HCT116 (cell line): ENCODE data around the gene QRICH2. TPM values are rescaled to one million over a fixed set of nuclear protein-coding genes. Genes with fewer than 3 reads are reported as not detected.
A peak's percentile ranks its signal among the peaks of the same experiment; 100 is the strongest.
"Not testable (repeated sequence)": the region's sequence is repeated elsewhere in the genome, so short reads cannot be mapped to it uniquely, and the experiment has no call there.

Source experiments
- ATAC-seq: fragments of 200-7000 bp; cut with Tn5 transposase; 2 replicates; pipeline ENCODE4 v1.9.1; 2020; ENCODE audit warnings: mild to moderate bottlenecking, moderate library complexity
- BruUV-seq: library from RNA; stranded (reverse); fragments of 400-500 nt; replicated peaks from 2 replicates; lab custom pipeline; 2021; lab: Mats Ljungman, UMichigan
- CTCF ChIA-PET: fragments of 300-600 bp; sonication (Branson Sonifier 250); formaldehyde crosslinking; loops from one replicate; lab custom pipeline; 2021; ENCODE audit warnings: antibody characterized with exemption; lab: Charles Lee
- POLR2A ChIA-PET: fragments of 300-600, 350-600 bp; sonication (Branson Sonifier 250); formaldehyde crosslinking; loops from one replicate; lab custom pipeline; 2021; ENCODE audit warnings: antibody characterized with exemption; lab: Charles Lee
- RAD21 ChIA-PET, 2 experiments: fragments of 300-600 bp; sonication (Branson Sonifier 250); formaldehyde crosslinking; loops; one replicate each; lab custom pipeline; 2023; ENCODE audit warnings: low total read pairs in 2 of 2; ENCODE audit not compliant: uncharacterized antibody in 2 of 2, unreplicated experiment in 2 of 2, low non-redundant PET in 1 of 2; lab: Charles Lee
- DNase-seq: peaks from one replicate; pipeline ENCODE4 v3.0.0-alpha.2; 2010; ENCODE audit warnings: low read depth, low spot score
- H2AFZ ChIP-seq: fragments of 200-600 bp; shearing (Covaris generic), sonication (generic); 2 replicates; pipeline ENCODE4 v1.6.1; 2017; ENCODE audit warnings: low read depth, mixed run types, mixed read lengths, antibody characterized with exemption, low read length; ENCODE audit not compliant: poor library complexity, severe bottlenecking
- H3K27ac ChIP-seq: 2 replicates; pipeline ENCODE4 v1.5.1; 2012; ENCODE audit warnings: low read depth, low read length
- H3K27me3 ChIP-seq: fragments of 200-600 bp; sonication (generic); 2 replicates; pipeline ENCODE4 v1.6.1; 2016; ENCODE audit warnings: mixed run types, low read length, mixed read lengths; ENCODE audit not compliant: insufficient read depth
- H3K36me3 ChIP-seq, 2 experiments: fragments of 200-500 bp in 1 of 2; fragments of 200-600 bp in 1 of 2; sonication (Bioruptor generic) in 1 of 2; sonication (generic) in 1 of 2; 2 replicates each; pipeline versions ENCODE4 v1.5.1 to v1.6.1; 2014 to 2016; ENCODE audit warnings: low read length in 2 of 2, inconsistent platforms in 1 of 2, mixed read lengths in 1 of 2, mixed run types in 1 of 2; ENCODE audit not compliant: insufficient read depth in 2 of 2, control insufficient read depth in 1 of 2
- H3K4me1 ChIP-seq, 2 experiments: fragments of 200-600 bp in 1 of 2; sonication (generic) in 1 of 2; 2 replicates each; pipeline versions ENCODE4 v1.5.1 to v1.6.1; 2012 to 2017; ENCODE audit warnings: low read length in 2 of 2, inconsistent platforms in 1 of 2, mild to moderate bottlenecking in 1 of 2, mixed read lengths in 1 of 2, mixed run types in 1 of 2, moderate library complexity in 1 of 2; ENCODE audit not compliant: insufficient read depth in 2 of 2, control insufficient read depth in 1 of 2
- H3K4me2 ChIP-seq: fragments of 200-600 bp; sonication (generic); 2 replicates; pipeline ENCODE4 v1.6.1; 2017; ENCODE audit warnings: mixed run types, low read length, mixed read lengths
- H3K4me3 ChIP-seq, 2 experiments: fragments of 200-600 bp in 1 of 2; sonication (generic) in 1 of 2; replicated peaks in 1 of 2; 2 replicates each; pipeline ENCODE4 v1.5.1; 2011 to 2016; ENCODE audit warnings: low read length in 2 of 2, control low read depth in 1 of 2, low read depth in 1 of 2, mild to moderate bottlenecking in 1 of 2, mixed read lengths in 1 of 2, mixed run types in 1 of 2
- H3K79me2 ChIP-seq: fragments of 200-600 bp; sonication (generic); 2 replicates; pipeline ENCODE4 v1.6.1; 2017; ENCODE audit warnings: mild to moderate bottlenecking, mixed run types, low read length, moderate library complexity, mixed read lengths; ENCODE audit not compliant: insufficient read depth
- H3K9ac ChIP-seq: fragments of 200-600 bp; sonication (generic); 2 replicates; pipeline ENCODE4 v1.6.1; 2016; ENCODE audit warnings: low read length, mixed read lengths
- H3K9me2 ChIP-seq: fragments of 200-600 bp; sonication (generic), shearing (Covaris generic); 2 replicates; pipeline ENCODE4 v1.6.1; 2017; ENCODE audit warnings: mixed run types, mild to moderate bottlenecking, moderate library complexity; ENCODE audit not compliant: insufficient read depth
- H3K9me3 ChIP-seq, 2 experiments: fragments of 200-500 bp in 1 of 2; fragments of 200-600 bp in 1 of 2; sonication (Bioruptor generic) in 1 of 2; sonication (generic) in 1 of 2; 2 replicates each; pipeline ENCODE4 v1.6.1; 2014 to 2017; ENCODE audit warnings: low read length in 2 of 2, mixed read lengths in 2 of 2, inconsistent platforms in 1 of 2, low read depth in 1 of 2, mild to moderate bottlenecking in 1 of 2, mixed run types in 1 of 2, moderate library complexity in 1 of 2; ENCODE audit not compliant: control insufficient read depth in 1 of 2, insufficient read depth in 1 of 2
- H4K20me1 ChIP-seq: fragments of 200-600 bp; sonication (generic), shearing (Covaris generic); 2 replicates; pipeline ENCODE4 v1.6.1; 2017; ENCODE audit warnings: mixed run types, mild to moderate bottlenecking, moderate library complexity; ENCODE audit not compliant: insufficient read depth
- POLR2AphosphoS5 ChIP-seq: IDR thresholded peaks from 2 replicates; pipeline ENCODE4 v1.6.1; 2011; ENCODE audit warnings: mild to moderate bottlenecking, low read depth, low read length, moderate library complexity
- intact Hi-C: fragments of 100-400 bp; cut with micrococcal nuclease; formaldehyde crosslinking; loops from 2 replicates; pipeline ENCODE4 v1.10.0; 2022
- total RNA-seq: library from RNA; stranded (reverse); gene quantifications from one replicate; pipeline ENCODE4 v1.2.1, GENCODE V29; 2021; ENCODE audit not compliant: unreplicated experiment

Gene QRICH2
- total RNA-seq, 1 experiment from 2014 or later, result 4.9 TPM

- Histone ChIP-seq H3K36me3 (peaks cover 3 to 21% of the 10 kb centered on the region in 2 experiments; a peak in 2 of 4 replicates), H3K79me2 (peaks cover 24% of the 10 kb centered on the region), H3K4me1 (peaks cover 23 to 36% of the 10 kb centered on the region in 2 experiments)
- H3K27me3 ChIP-seq, H3K9me3 ChIP-seq, H3K27ac ChIP-seq, intact Hi-C loops, ATAC-seq, H3K4me2 ChIP-seq, H2AFZ ChIP-seq, RAD21 ChIA-PET, DNase-seq, H4K20me1 ChIP-seq, BruUV-seq, H3K4me3 ChIP-seq, H3K9me2 ChIP-seq, H3K9ac ChIP-seq: not testable (repeated sequence)
- POLR2A ChIA-PET, result interaction anchor here (1.4 kb wide), 1 partner anchor 21 kb away, joined by 3 read pairs; no protein-coding TSS in a partner anchor
- CTCF ChIA-PET, result interaction anchor here (0.7 to 1.7 kb wide), 3 partner anchors 12 to 146 kb away, joined by 3 to 11 read pairs (median 3); no protein-coding TSS in a partner anchor
These were observed 40.5 kb downstream of the QRICH2 start for GRCh38 chr17:76267581-76268001.

GRCh38 chr17:76267051-76267576 lies 41.0 kb downstream of the QRICH2 start:
- no peak for DNase-seq
- ChIA-PET CTCF (interaction anchor here (0.7 to 1.7 kb wide), 3 partner anchors 12 to 146 kb away, joined by 3 to 11 read pairs (median 3); no protein-coding TSS in a partner anchor), RAD21 (no interaction called here), POLR2A (no interaction called here)
- Histone ChIP-seq H3K27me3 (no peaks in the 10 kb centered on the region), H3K27ac (no peak overlapping the region), H3K4me2 (peak overlapping the region; percentile 90), H3K4me1 (peaks cover 25 to 39% of the 10 kb centered on the region in 2 experiments), H3K9me2 (no peaks in the 10 kb centered on the region), H3K9me3 (no peaks in the 10 kb centered on the region), H3K4me3 (peak overlapping the region in 1 of 2 experiments; percentile 82; a peak in 3 of 4 replicates), H3K36me3 (peaks cover 3 to 21% of the 10 kb centered on the region in 2 experiments; a peak in 2 of 4 replicates), H4K20me1 (no peaks in the 10 kb centered on the region), H2AFZ (no peak overlapping the region), H3K9ac (peak overlapping the region; percentile 74; the same call in 1 of the 2 replicates), H3K79me2 (peaks cover 24% of the 10 kb centered on the region)
- no peak for TF ChIP-seq POLR2AphosphoS5
- intact Hi-C loops, result no loop called here
- no peak for ATAC-seq
- BruUV-seq, result no TSS peak
